ENCODE data around the gene PBLD. TPM values are rescaled to one million over a fixed set of nuclear protein-coding genes. Genes with fewer than 3 reads are reported as not detected.

The PBLD gene
- 1 to 10 TPM; 2.0 to 3.6 (median 2.8) TPM for total RNA-seq

DNA sequence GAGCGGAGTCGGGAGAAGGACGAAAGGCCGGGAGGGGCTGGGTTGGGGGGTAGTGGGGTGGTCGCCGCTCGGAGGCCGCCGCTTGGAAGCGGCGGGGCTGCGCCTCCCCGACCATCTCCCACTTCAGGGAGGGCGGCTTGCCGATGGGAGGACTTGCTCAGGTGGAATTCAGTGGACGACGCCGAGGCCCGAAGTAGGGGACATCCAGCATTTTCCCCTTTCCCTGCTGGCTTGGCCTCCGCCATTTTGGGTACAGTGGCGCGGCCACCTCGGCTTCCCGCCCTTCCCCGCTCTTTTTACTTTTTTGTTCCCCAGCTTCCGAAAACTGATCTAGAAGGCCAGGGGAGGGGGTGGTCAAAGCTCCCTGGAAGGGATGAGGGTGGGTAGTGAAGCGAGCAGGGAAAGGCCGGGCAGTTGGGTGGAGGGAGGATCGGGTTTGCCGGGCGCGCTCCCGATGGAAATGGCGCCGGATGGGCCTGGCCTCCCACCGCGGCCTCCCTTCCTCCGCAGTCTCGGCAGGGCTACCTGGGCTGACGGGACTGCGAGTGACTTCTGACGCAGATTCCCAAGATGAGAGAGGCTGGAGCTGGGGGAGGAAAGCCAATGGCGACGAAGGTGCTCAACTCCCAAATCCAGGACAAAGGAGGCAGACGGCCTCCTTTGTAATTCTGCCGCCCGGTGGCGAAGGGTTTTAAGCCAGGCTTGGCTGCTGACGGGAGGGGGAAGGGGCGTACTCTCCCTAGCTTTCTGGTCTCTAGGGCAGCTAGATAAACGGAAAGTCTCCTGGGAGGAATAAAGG lies at the start of gene PBLD:
Gene PBLD, minus strand, starts transcription at position 670 of the 799 bp plus-strand sequence. CDS start 26,084 bp downstream, outside the sequence.
- peak; percentile 71 to 92 for DNase-seq (ENCODE audit: low spot score in 2 of 2)
- 0 to 1% methylated on average over 47 to 51 of the region's 51 CpGs for WGBS, 2 donors
- H3K4me3 ChIP-seq (ENCODE audit: low read depth, poor library complexity, severe bottlenecking), result peak within 1 kb of the TSS; percentile 96
- intact Hi-C loops (cut with DNase I; ENCODE audit: low total_unique reads), result no loop called here
- TF ChIP-seq, protein P1, sequence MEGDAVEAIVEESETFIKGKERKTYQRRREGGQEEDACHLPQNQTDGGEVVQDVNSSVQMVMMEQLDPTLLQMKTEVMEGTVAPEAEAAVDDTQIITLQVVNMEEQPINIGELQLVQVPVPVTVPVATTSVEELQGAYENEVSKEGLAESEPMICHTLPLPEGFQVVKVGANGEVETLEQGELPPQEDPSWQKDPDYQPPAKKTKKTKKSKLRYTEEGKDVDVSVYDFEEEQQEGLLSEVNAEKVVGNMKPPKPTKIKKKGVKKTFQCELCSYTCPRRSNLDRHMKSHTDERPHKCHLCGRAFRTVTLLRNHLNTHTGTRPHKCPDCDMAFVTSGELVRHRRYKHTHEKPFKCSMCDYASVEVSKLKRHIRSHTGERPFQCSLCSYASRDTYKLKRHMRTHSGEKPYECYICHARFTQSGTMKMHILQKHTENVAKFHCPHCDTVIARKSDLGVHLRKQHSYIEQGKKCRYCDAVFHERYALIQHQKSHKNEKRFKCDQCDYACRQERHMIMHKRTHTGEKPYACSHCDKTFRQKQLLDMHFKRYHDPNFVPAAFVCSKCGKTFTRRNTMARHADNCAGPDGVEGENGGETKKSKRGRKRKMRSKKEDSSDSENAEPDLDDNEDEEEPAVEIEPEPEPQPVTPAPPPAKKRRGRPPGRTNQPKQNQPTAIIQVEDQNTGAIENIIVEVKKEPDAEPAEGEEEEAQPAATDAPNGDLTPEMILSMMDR (IDR thresholded peaks at IDR 0.05), result no peak
- peak in 1 of 2 donors; percentile 41 for TF ChIP-seq POLR2A (IDR thresholded peaks at IDR 0.05)

DNA sequence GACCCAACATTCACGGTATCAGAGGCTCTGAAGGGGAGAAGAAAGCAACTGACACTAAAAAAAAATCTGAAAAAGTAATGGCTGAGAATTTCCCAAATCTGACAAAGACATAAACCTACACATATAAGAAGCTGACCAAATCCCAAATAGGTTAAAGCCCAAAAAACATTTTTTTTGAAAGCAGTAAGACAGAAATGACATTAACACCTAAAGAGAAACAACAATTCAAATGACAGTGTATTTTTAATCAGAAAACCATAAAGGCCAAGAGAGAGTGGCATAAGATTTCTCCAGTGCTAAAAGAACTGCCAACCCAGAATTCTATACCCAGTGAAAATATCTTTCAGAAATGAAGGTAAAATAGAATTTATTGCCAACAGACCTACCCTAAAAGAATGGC lies 38.9 kb upstream of the PBLD start:
- TF ChIP-seq, protein P1 (IDR thresholded peaks at IDR 0.05), result no peak
- TF ChIP-seq POLR2A (IDR thresholded peaks at IDR 0.05), result no peak
- DNase-seq (ENCODE audit: low spot score in 2 of 2), result no peak
- H3K4me3 ChIP-seq (ENCODE audit: low read depth, poor library complexity, severe bottlenecking), result no peak overlapping the region
- intact Hi-C loops (cut with DNase I; ENCODE audit: low total_unique reads), result no loop called here
- 95% methylated on average over 1 of the region's 1 CpG for WGBS, 2 donors

DNA sequence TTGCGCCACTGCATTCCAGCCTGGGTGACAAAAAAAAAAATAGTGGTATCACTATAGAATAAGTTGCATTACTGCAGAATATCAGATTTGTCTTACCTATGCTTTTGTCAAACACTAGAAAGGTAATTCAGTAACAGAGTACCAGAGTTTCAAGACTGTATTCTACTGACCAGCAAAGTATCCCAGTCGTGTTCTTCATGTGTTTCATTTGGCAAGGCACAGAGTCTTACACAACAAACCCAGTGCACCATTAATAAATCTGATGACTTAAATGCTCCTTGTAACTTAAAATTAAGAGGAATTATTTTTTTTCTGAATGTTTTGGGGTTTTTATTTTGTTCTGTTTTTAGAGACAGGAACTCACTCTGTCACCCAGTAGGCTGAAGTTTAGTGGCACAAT lies 34.4 kb upstream of the PBLD start:
- H3K4me3 ChIP-seq (ENCODE audit: low read depth, poor library complexity, severe bottlenecking), result no peak overlapping the region
- DNase-seq (ENCODE audit: low spot score in 2 of 2), result no peak
- no peak for TF ChIP-seq POLR2A (IDR thresholded peaks at IDR 0.05)
- TF ChIP-seq, protein P1 (IDR thresholded peaks at IDR 0.05), result no peak
- intact Hi-C loops (cut with DNase I; ENCODE audit: low total_unique reads), result no loop called here
- 79 to 84% methylated on average over 2 of the region's 2 CpGs for WGBS, 2 donors

DNA sequence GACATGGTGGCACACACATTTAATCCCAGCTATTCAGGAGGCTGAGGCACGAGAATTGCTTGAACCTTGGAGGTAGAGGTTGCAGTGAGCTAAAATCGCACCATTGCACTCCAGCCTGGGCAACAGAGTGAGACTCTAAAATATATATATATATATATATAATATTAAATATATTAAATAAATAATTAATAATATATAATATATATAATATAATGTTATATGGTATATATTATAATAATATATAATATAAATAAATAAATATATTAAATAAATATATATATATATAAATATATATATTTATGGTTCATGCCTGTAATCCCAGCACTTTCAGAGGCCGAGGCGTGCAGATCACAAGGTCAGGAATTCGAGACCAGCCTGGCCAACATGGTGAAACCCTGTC lies 33.9 kb upstream of the PBLD start:
- WGBS, 2 donors, result 97 to 98% methylated on average over 5 of the region's 5 CpGs
- intact Hi-C loops (cut with DNase I; ENCODE audit: low total_unique reads), result no loop called here
- no peak for TF ChIP-seq POLR2A (IDR thresholded peaks at IDR 0.05)
- TF ChIP-seq, protein P1 (IDR thresholded peaks at IDR 0.05), result no peak
- no peak for DNase-seq (ENCODE audit: low spot score in 2 of 2)
- no peak overlapping the region for H3K4me3 ChIP-seq (ENCODE audit: low read depth, poor library complexity, severe bottlenecking)

DNA sequence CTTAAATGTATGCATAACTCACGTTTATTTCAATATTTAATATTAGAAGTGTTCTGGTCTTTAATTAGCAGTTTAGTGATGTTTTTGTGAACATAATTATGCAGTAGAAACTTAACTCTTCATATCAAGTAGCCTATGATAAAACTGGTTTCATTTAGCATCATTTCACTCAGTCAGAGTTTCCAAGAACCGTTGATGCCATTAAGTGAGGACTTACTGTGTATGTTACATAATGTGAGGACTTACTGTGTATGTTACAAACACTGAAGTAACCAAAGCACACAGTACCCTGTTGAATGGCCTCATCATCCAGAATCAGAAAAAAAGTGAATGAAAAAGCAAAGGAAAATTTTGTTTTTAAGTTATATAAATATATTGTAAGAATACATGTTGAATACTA lies 32.9 kb upstream of the PBLD start:
- no peak overlapping the region for H3K4me3 ChIP-seq (ENCODE audit: low read depth, poor library complexity, severe bottlenecking)
- DNase-seq (ENCODE audit: low spot score in 2 of 2), result no peak
- intact Hi-C loops (cut with DNase I; ENCODE audit: low total_unique reads), result no loop called here
- TF ChIP-seq POLR2A (IDR thresholded peaks at IDR 0.05), result no peak
- TF ChIP-seq, protein P1 (IDR thresholded peaks at IDR 0.05), result no peak
- 79 to 82% methylated on average over 2 of the region's 2 CpGs for WGBS, 2 donors
